WERI-Rb-1 (cell line): ENCODE measurements around the gene JMJD1C.
"Not testable (repeated sequence)": the region's sequence is repeated elsewhere in the genome, so short reads cannot be mapped to it uniquely, and the experiment has no call there.

Source experiments
- DNase-seq: peaks from one replicate; pipeline ENCODE4 v3.0.0-alpha.2; 2020
- H3K27ac ChIP-seq: fragments of 250-450 bp; sonication (Bioruptor Pico); 2 replicates; pipeline ENCODE4 v1.5.1; 2020; ENCODE audit warnings: mild to moderate bottlenecking, moderate library complexity
- H3K27me3 ChIP-seq: fragments of 250-450 bp; sonication (Bioruptor Pico); 2 replicates; pipeline ENCODE4 v1.5.1; 2021; ENCODE audit warnings: mild to moderate bottlenecking, low read depth, moderate library complexity; ENCODE audit not compliant: insufficient read depth, severe bottlenecking
- H3K36me3 ChIP-seq: fragments of 250-450 bp; sonication (Bioruptor Pico); 2 replicates; pipeline ENCODE4 v1.5.1; 2020; ENCODE audit warnings: mild to moderate bottlenecking, moderate library complexity
- H3K4me3 ChIP-seq: 2 replicates; pipeline ENCODE4 v1.5.1; 2011; ENCODE audit warnings: low read depth, mild to moderate bottlenecking, control low read depth, low read length
- H3K9me3 ChIP-seq: fragments of 250-450 bp; sonication (Bioruptor Pico); 2 replicates; pipeline ENCODE4 v1.5.1; 2021; ENCODE audit warnings: mild to moderate bottlenecking, moderate library complexity; ENCODE audit not compliant: severe bottlenecking
- TF ChIP-seq, protein P1 (sequence below): IDR thresholded peaks from 2 replicates; pipeline ENCODE4 v1.5.1; 2011; ENCODE audit warnings: low read depth, mild to moderate bottlenecking, control low read depth, inconsistent platforms, low read length

JMJD1C gene

GRCh38 chr10:63504145-63504881 lies 38.5 kb upstream of the JMJD1C start:
- Histone ChIP-seq H3K4me3 (no peak overlapping the region), H3K27me3 (no peaks in the 10 kb centered on the region), H3K36me3 (peaks cover 6% of the 10 kb centered on the region), H3K27ac (no peak overlapping the region; the same call in 1 of the 2 replicates), H3K9me3 (no peaks in the 10 kb centered on the region)
- TF ChIP-seq, protein P1, sequence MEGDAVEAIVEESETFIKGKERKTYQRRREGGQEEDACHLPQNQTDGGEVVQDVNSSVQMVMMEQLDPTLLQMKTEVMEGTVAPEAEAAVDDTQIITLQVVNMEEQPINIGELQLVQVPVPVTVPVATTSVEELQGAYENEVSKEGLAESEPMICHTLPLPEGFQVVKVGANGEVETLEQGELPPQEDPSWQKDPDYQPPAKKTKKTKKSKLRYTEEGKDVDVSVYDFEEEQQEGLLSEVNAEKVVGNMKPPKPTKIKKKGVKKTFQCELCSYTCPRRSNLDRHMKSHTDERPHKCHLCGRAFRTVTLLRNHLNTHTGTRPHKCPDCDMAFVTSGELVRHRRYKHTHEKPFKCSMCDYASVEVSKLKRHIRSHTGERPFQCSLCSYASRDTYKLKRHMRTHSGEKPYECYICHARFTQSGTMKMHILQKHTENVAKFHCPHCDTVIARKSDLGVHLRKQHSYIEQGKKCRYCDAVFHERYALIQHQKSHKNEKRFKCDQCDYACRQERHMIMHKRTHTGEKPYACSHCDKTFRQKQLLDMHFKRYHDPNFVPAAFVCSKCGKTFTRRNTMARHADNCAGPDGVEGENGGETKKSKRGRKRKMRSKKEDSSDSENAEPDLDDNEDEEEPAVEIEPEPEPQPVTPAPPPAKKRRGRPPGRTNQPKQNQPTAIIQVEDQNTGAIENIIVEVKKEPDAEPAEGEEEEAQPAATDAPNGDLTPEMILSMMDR: no peak
- DNase-seq: no peak

GRCh38 chr10:63503395-63503794 lies 37.6 kb upstream of the JMJD1C start:
- no peaks in the 10 kb centered on the region for H3K36me3 ChIP-seq
- H3K4me3 ChIP-seq: no peak overlapping the region
- H3K27me3 ChIP-seq: no peaks in the 10 kb centered on the region
- no peak for DNase-seq
- no peak overlapping the region for H3K27ac ChIP-seq
- TF ChIP-seq, protein P1: no peak
- no peaks in the 10 kb centered on the region for H3K9me3 ChIP-seq

DNA sequence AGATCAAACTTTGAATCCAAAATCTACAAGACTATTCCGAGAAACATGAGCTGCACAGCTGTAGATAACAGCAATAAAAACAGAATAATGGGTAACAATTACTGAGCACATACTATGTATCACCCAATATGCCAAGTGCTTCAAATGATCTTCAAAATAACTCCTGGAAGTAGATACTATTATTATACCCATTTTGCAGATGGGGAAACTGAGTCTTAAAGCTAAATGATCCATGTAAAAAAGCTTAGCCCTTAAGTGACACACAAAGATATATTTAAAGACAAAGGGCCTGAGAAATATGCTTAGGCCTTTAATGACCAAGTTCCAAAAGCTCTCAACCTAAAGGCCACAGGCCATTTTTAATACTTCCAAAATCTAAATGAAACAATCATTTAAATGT lies 37.1 kb upstream of the JMJD1C start:
- Histone ChIP-seq H3K9me3 (no peaks in the 10 kb centered on the region), H3K4me3 (no peak overlapping the region), H3K36me3 (no peaks in the 10 kb centered on the region), H3K27me3 (no peaks in the 10 kb centered on the region), H3K27ac (no peak overlapping the region)
- TF ChIP-seq, protein P1: no peak
- DNase-seq: no peak

- Histone ChIP-seq H3K27me3 (no peaks in the 10 kb centered on the region), H3K9me3 (no peaks in the 10 kb centered on the region), H3K4me3 (no peak overlapping the region), H3K27ac (no peak overlapping the region), H3K36me3 (no peaks in the 10 kb centered on the region)
- TF ChIP-seq, protein P1: no peak
- DNase-seq: no peak
Observed at GRCh38 chr10:63501954-63502353, 36.2 kb upstream of the JMJD1C start.

DNA sequence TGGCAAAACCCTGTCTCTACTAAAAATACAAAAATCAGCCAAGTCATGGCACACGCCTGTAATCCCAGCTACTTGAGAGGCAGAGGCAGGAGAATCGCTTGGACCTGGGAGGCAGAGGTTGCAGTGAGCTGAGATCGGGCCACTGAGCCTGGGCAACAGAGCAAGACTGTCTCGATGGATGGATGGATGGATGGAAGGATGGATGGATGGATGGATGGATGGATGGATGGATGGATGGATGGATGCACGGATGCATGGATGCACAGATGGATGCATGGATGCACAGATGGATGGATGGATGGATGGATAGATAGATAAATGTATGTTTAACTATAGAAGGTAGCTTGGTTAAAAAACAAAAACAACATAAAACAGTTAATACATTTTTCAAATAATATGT lies 34.8 kb upstream of the JMJD1C start:
- not testable (repeated sequence) for H3K9me3 ChIP-seq, H3K36me3 ChIP-seq, DNase-seq, H3K27me3 ChIP-seq, H3K4me3 ChIP-seq, H3K27ac ChIP-seq

GRCh38 chr10:63498665-63499064 lies 32.9 kb upstream of the JMJD1C start:
- no peaks in the 10 kb centered on the region for H3K27me3 ChIP-seq
- no peaks in the 10 kb centered on the region for H3K9me3 ChIP-seq
- no peak overlapping the region for H3K4me3 ChIP-seq
- peaks cover 6% of the 10 kb centered on the region for H3K36me3 ChIP-seq
- TF ChIP-seq, protein P1: no peak
- DNase-seq: no peak
- no peak overlapping the region for H3K27ac ChIP-seq
